GM18505 (cell line): Measurements from ENCODE around the gene ENTREP3.

Experiments used
- ATAC-seq: cut with Tn5 transposase; IDR thresholded peaks from one replicate; pipeline ENCODE4 v1.9.1; 2021; ENCODE audit not compliant: unreplicated experiment
- POLR2A ChIP-seq: IDR thresholded peaks from 4 replicates; pipeline ENCODE4 v1.6.1; 2011; ENCODE audit warnings: borderline replicate concordance; ENCODE audit not compliant: insufficient read depth, insufficient read length; ENCODE audit errors: extremely low read depth

Gene ENTREP3

GRCh38 chr1:155197901-155198546 is 57.3 kb downstream of the ENTREP3 start:
- no peak for TF ChIP-seq POLR2A
- no peak for ATAC-seq
